Measurements from ENCODE around the gene UBL7.

DNA sequence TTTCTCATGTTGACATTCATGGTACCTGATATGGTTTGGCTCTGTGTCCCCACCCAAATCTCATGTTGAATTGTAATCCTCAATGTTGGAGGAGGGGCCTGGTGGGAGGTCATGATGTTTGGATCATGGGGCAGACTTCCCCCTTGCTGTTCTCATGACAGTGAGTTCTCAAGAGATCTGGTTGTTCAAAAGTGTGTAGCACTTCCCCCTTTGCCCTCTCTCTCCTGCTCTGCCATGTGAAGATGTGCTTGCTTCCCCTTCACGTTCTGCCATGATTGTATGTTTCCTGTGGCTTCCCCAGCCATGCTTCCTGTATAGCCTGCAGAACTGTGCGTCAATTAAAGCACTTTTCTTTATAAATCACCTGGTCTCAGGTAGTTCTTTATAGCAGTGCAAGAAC lies 3.3 kb upstream of the UBL7 start:
- TF ChIP-seq, protein P1, sequence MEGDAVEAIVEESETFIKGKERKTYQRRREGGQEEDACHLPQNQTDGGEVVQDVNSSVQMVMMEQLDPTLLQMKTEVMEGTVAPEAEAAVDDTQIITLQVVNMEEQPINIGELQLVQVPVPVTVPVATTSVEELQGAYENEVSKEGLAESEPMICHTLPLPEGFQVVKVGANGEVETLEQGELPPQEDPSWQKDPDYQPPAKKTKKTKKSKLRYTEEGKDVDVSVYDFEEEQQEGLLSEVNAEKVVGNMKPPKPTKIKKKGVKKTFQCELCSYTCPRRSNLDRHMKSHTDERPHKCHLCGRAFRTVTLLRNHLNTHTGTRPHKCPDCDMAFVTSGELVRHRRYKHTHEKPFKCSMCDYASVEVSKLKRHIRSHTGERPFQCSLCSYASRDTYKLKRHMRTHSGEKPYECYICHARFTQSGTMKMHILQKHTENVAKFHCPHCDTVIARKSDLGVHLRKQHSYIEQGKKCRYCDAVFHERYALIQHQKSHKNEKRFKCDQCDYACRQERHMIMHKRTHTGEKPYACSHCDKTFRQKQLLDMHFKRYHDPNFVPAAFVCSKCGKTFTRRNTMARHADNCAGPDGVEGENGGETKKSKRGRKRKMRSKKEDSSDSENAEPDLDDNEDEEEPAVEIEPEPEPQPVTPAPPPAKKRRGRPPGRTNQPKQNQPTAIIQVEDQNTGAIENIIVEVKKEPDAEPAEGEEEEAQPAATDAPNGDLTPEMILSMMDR (IDR thresholded peaks at IDR 0.05): no peak
- TF ChIP-seq POLR2A (IDR thresholded peaks at IDR 0.05): no peak

All from testis (tissue), 2 donors.